MM.1S (cell line): Measurements from ENCODE around the gene PIGQ.
A peak's percentile ranks its signal among the peaks of the same experiment; 100 is the strongest.

Experiments
- DNase-seq: peaks from one replicate; pipeline ENCODE4 v3.0.0-alpha.2; 2015
- H2AFZ ChIP-seq: fragments of 300-600 bp; sonication (generic); 2 replicates; pipeline ENCODE4 v1.6.0; 2016; ENCODE audit warnings: antibody characterized with exemption, low read length
- H3F3A ChIP-seq: fragments of 300-600 bp; sonication (generic); 2 replicates; pipeline ENCODE4 v1.6.1; 2016; ENCODE audit warnings: mild to moderate bottlenecking, antibody characterized with exemption, low read length, moderate library complexity, mixed read lengths; ENCODE audit not compliant: insufficient read depth
- H3K27ac ChIP-seq: fragments of 300-600 bp; sonication (generic); 2 replicates; pipeline ENCODE4 v1.5.1; 2016; ENCODE audit warnings: mild to moderate bottlenecking, low read length
- H3K27me3 ChIP-seq: fragments of 300-600 bp; sonication (generic); replicated peaks from 2 replicates; pipeline ENCODE4 v1.6.0; 2016; ENCODE audit warnings: low read length; ENCODE audit not compliant: insufficient read depth
- H3K36me3 ChIP-seq: fragments of 300-600 bp; sonication (generic); replicated peaks from 2 replicates; pipeline ENCODE4 v1.6.1; 2016; ENCODE audit warnings: mild to moderate bottlenecking, low read length, mixed read lengths; ENCODE audit not compliant: insufficient read depth
- H3K4me1 ChIP-seq: fragments of 300-600 bp; sonication (generic); 2 replicates; pipeline ENCODE4 v1.6.1; 2016; ENCODE audit warnings: low read length, mixed read lengths
- H3K4me2 ChIP-seq: fragments of 300-600 bp; sonication (generic); 2 replicates; pipeline ENCODE4 v1.6.0; 2016; ENCODE audit warnings: low read depth, low read length
- H3K4me3 ChIP-seq: fragments of 300-600 bp; sonication (generic); 2 replicates; pipeline ENCODE4 v1.5.1; 2016; ENCODE audit warnings: low read length, mixed read lengths
- H3K79me2 ChIP-seq: fragments of 300-600 bp; sonication (generic); 2 replicates; pipeline ENCODE4 v1.6.1; 2016; ENCODE audit warnings: mixed run types, low read length, mixed read lengths
- H3K9ac ChIP-seq: fragments of 300-600 bp; sonication (generic); 2 replicates; pipeline ENCODE4 v1.6.1; 2016; ENCODE audit warnings: low read length, mixed read lengths
- H3K9me2 ChIP-seq: fragments of 300-600 bp; sonication (generic); replicated peaks from 2 replicates; pipeline ENCODE4 v1.6.1; 2016; ENCODE audit warnings: mild to moderate bottlenecking, low read length, mixed read lengths; ENCODE audit not compliant: insufficient read depth
- H3K9me3 ChIP-seq: fragments of 300-600 bp; sonication (generic); replicated peaks from 2 replicates; pipeline ENCODE4 v1.6.1; 2016; ENCODE audit warnings: mild to moderate bottlenecking, low read length, mixed read lengths; ENCODE audit not compliant: insufficient read depth
- H4K20me1 ChIP-seq: fragments of 300-600 bp; sonication (generic); 2 replicates; pipeline ENCODE4 v1.6.1; 2016; ENCODE audit warnings: mild to moderate bottlenecking, low read length, moderate library complexity, mixed read lengths; ENCODE audit not compliant: insufficient read depth
- CTCF ChIP-seq: fragments of 300-600 bp; sonication (generic); IDR thresholded peaks from 2 replicates; pipeline ENCODE4 v1.5.1; 2016; ENCODE audit warnings: antibody characterized with exemption, low read length, mixed read lengths
- EZH2 ChIP-seq: fragments of 300-600 bp; sonication (generic); optimal IDR thresholded peaks from 2 replicates; pipeline ENCODE3; 2017; ENCODE audit warnings: low read depth, mild to moderate bottlenecking, antibody characterized with exemption, low read length, mixed read lengths
- EZH2phosphoT487 ChIP-seq: fragments of 300-600 bp; sonication (generic); IDR thresholded peaks from 2 replicates; pipeline ENCODE4 v1.6.1; 2018; ENCODE audit warnings: antibody characterized with exemption, low read length

The PIGQ gene

DNA sequence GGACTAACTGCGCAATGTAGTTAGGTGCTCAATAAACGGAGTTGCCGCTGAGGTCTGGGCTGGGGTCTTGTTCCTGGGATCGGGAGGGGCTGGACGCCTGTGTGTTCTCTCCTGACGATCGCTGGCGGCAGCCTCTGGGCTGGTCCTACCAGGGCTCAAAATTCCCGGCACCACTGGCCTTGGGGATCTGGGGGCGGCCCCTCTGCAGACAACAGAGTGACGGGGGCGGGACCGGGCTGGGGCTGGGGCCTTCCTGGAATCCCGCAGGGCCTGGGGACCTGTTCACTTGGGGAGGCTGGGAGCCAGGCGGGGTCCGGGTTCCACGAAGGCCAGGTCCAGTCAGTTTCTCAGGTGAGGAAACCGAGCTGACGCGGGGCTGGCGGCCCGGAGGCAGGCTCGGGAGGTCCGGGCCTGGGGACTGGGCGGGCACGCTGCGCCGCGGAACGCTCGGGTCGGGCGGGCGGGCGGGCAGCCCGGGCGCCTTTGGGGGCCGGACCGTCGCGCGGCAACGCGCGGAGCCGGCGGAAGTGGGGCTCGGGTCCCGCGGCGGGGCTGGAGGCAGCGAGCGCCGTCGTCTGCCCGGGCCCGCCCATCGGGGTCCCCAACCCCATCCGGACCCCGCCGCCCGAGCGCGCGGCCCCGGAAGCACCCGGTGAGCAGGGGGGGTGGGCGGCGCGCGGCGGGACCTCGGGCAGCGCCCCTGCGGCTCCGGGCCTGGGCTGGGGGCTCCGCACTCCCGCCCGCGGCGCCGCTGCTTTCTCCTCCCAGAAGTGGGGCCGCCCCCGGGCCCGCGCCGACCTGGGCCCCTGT is at the start of gene PIGQ:
Gene PIGQ, plus strand, starts transcription at position 524 of the 810 bp plus-strand sequence. CDS start 4,107 bp downstream, outside the sequence.
- Histone ChIP-seq H3K27ac (no peak within 1 kb of the TSS; the same call in 1 of the 2 replicates), H3K9ac (peak within 1 kb of the TSS; percentile 80), H2AFZ (peak within 1 kb of the TSS; percentile 85), H3F3A (peaks cover 6% of the 10 kb centered on the region), H3K4me1 (peaks cover 19% of the 10 kb centered on the region), H3K9me2 (no peaks in the 10 kb centered on the region), H3K79me2 (peaks cover 31% of the 10 kb centered on the region), H3K36me3 (no peaks in the 10 kb centered on the region), H3K27me3 (no peaks in the 10 kb centered on the region), H3K4me3 (peak within 1 kb of the TSS; percentile 88), H3K9me3 (no peaks in the 10 kb centered on the region), H4K20me1 (no peaks in the 10 kb centered on the region), H3K4me2 (peak within 1 kb of the TSS; percentile 95)
- peak; percentile 58 for DNase-seq
- no peak for TF ChIP-seq EZH2phosphoT487
- TF ChIP-seq CTCF: no peak
- no peak for TF ChIP-seq EZH2

DNA sequence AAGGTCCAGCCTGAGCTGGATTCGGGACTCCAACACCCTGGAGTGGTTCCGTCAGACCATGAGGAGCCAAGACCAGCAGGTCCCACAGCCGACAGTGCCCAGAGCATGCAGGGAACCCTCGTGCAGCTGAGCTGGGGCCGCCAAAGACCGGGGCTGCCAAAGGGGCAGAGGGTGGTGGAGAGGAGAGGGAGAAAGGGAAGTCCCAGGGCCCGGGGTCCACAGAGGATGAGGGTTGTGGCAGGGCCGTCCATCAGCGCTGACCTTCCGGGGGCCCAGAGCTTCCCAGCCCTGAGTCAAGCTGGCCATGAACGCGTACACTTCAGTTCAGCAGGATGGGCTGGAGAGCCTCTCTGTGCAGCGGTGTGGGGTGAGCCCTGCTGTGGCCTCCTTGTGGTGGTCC is 48.9 kb upstream of the PIGQ start:
- H3K27me3 ChIP-seq: no peaks in the 10 kb centered on the region
- no peak overlapping the region for H3K4me2 ChIP-seq
- no peaks in the 10 kb centered on the region for H3K9me2 ChIP-seq
- H3K36me3 ChIP-seq: no peaks in the 10 kb centered on the region
- no peak overlapping the region for H3K4me3 ChIP-seq
- H3K27ac ChIP-seq: no peak overlapping the region
- no peak for DNase-seq
- H3F3A ChIP-seq: no peaks in the 10 kb centered on the region
- no peaks in the 10 kb centered on the region for H4K20me1 ChIP-seq
- H3K9me3 ChIP-seq: no peaks in the 10 kb centered on the region
- H3K4me1 ChIP-seq: no peaks in the 10 kb centered on the region
- TF ChIP-seq CTCF: no peak
- no peak for TF ChIP-seq EZH2phosphoT487
- TF ChIP-seq EZH2: no peak
- peaks cover 9% of the 10 kb centered on the region for H3K79me2 ChIP-seq
- no peak overlapping the region for H3K9ac ChIP-seq
- H2AFZ ChIP-seq: no peak overlapping the region

- H3K27me3 ChIP-seq: no peaks in the 10 kb centered on the region
- no peak for TF ChIP-seq EZH2
- TF ChIP-seq EZH2phosphoT487: no peak
- TF ChIP-seq CTCF: no peak
- H4K20me1 ChIP-seq: no peaks in the 10 kb centered on the region
- peaks cover 5% of the 10 kb centered on the region; the same call in 1 of the 2 replicates for H3K4me1 ChIP-seq
- no peak overlapping the region for H3K9ac ChIP-seq
- no peaks in the 10 kb centered on the region for H3F3A ChIP-seq
- no peak overlapping the region for H3K27ac ChIP-seq
- H3K9me2 ChIP-seq: no peaks in the 10 kb centered on the region
- H3K4me3 ChIP-seq: no peak overlapping the region
- DNase-seq: no peak
- H3K9me3 ChIP-seq: no peaks in the 10 kb centered on the region
- H2AFZ ChIP-seq: no peak overlapping the region
- H3K4me2 ChIP-seq: no peak overlapping the region
- peaks cover 16% of the 10 kb centered on the region for H3K79me2 ChIP-seq
- no peaks in the 10 kb centered on the region for H3K36me3 ChIP-seq
These were observed 48.2 kb upstream of the PIGQ start for GRCh38 chr16:521381-522210.
